ENCODE measurements around the gene CXCL16.

DNA sequence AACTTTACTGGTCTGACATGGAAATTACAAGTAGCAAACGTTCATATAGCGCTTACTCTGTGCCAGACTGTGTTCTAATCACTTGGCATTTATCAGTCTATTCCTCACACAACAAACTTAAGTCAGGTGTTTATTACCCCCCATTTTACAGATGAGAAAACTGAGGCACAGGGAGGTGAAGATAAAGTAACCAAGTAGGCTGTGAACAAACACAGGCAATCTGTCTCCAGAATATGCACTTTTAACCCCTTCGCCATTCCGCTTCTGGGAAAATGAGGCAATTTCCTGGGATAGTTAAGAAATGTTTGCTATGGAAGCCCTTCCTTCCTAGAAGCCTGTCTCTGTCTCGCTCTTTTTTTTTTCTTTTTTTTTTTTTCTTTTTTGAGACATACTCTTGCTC is 12.2 kb upstream of the CXCL16 start:
- TF ChIP-seq REST (IDR thresholded peaks at IDR 0.05; ENCODE audit: low read depth) (no peak), POLR2A (IDR thresholded peaks at IDR 0.05; ENCODE audit: borderline replicate concordance, extremely low read depth, insufficient read depth, insufficient read length) (no peak), SP1 (IDR thresholded peaks at IDR 0.05; ENCODE audit: low read depth) (no peak), ZBTB33 (IDR thresholded peaks at IDR 0.05; ENCODE audit: extremely low read depth, insufficient replicate concordance, low read length) (no peak), POLR2AphosphoS5 (IDR thresholded peaks at IDR 0.05; ENCODE audit: low read depth, low read length) (no peak), ATF3 (IDR thresholded peaks at IDR 0.05) (no peak), ZNF274 (IDR thresholded peaks at IDR 0.05; ENCODE audit: low read depth, low read length) (no peak), EZH2 (IDR thresholded peaks at IDR 0.05) (no peak)
- TF ChIP-seq, protein P1, sequence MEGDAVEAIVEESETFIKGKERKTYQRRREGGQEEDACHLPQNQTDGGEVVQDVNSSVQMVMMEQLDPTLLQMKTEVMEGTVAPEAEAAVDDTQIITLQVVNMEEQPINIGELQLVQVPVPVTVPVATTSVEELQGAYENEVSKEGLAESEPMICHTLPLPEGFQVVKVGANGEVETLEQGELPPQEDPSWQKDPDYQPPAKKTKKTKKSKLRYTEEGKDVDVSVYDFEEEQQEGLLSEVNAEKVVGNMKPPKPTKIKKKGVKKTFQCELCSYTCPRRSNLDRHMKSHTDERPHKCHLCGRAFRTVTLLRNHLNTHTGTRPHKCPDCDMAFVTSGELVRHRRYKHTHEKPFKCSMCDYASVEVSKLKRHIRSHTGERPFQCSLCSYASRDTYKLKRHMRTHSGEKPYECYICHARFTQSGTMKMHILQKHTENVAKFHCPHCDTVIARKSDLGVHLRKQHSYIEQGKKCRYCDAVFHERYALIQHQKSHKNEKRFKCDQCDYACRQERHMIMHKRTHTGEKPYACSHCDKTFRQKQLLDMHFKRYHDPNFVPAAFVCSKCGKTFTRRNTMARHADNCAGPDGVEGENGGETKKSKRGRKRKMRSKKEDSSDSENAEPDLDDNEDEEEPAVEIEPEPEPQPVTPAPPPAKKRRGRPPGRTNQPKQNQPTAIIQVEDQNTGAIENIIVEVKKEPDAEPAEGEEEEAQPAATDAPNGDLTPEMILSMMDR (IDR thresholded peaks at IDR 0.05 in 2 of 3, conservative IDR thresholded peaks at IDR 0.05 in 1 of 3; ENCODE audit: borderline replicate concordance in 1 of 3, insufficient read depth in 1 of 3, low read depth in 2 of 3, low read length in 2 of 3) = no peak
